HG02943 (cell line): ENCODE data around the gene RPS18.

Experiments used
- ATAC-seq: cut with Tn5 transposase; IDR thresholded peaks from one replicate; pipeline ENCODE4 v1.9.1; 2021; ENCODE audit warnings: mild to moderate bottlenecking, low read depth, moderate library complexity; ENCODE audit not compliant: unreplicated experiment

Gene RPS18

DNA sequence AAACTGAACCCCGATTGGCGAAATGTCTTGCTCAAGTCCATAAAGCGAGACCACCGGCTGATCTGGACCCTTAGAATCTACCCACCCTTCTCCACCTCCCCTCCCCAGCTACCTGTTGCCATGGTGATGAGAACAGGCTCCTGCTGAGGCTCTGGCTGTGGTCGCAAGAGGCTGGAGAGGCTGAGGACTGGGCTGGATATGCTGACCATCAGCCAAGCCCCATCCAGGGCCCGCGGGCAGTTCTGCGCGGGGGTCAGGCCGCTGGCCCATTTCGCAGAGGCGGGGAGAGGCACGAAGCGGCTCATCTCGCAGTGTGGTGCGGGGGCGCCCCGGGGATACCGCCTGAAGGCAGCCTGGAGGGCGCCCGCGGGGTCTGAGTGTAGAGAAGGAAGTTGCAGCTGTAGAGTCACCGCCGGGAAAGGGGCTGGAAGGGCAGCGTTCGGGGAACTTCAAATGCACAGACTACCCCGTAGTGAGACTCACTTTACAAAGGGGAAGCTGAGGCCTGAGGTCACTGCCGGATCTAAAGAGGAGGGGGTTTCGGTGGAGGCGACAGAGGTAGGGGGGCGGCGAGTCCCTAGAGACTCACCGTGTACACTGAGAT is 41.3 kb downstream of the RPS18 start:
- ATAC-seq: no peak

DNA sequence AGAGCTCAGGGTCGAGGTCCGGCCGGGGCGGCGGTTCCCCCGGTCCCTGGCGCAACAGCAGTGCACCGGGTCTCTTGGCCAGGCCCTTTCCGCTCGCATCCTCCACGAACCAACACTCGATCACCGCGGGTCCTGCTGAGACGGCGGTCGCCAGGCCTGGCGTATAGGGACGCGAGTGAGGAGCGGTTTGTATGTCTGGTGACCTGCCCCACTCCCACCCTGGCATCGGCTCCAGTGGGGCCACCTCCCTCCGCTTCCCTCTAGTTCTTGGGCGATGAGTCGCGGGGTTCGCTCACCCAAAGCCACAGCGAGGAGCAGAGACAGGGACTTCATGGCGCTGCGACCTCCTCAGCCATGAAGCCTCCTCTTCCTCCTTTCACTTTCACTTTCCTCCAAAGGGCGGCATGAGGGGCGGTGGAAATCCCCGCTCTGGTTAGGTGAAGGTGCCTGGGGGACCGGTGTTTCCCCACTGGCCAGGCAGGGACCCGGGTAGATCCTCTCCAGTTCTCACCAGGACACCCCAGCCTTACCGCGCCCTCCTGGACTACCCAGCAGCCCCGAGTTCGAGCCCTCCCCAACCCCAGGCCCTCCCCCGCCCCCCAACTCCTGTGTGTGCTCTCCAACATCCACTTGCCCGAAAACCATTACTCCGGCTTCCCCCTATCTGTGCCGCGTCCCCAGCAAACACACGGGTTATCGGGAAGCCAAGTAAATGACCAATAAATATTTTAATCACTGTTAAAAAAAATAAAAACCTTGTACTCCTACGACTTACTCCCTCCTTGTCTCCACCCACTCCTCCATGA is 42.0 kb downstream of the RPS18 start, which contains the start of gene TAPBP:
TAPBP (minus strand) TSS at position 370 of the 806 bp plus-strand sequence; CDS start at position 333, 37 bp downstream.
- ATAC-seq: no peak

DNA sequence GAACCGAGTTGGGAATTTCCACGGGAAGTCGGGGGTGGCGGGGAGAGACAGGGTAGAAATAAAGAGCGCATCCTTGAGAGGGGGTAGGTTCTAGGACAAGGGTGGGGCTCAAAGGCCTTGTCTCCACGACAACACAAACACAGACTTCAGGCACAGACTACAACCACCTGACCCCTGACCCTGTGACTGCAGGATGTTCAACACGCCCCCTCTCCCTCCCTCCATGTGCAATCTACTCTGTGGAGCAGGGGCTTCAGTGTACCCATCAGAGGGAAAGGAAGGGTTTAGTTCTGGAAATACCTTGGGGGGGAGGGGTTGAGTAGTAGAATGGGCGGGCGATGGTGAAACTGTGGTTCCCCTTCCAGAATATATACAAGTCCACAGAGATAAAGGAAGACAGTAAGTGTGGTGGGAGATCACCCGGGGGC is 42.7 kb downstream of the RPS18 start:
- ATAC-seq: no peak

DNA sequence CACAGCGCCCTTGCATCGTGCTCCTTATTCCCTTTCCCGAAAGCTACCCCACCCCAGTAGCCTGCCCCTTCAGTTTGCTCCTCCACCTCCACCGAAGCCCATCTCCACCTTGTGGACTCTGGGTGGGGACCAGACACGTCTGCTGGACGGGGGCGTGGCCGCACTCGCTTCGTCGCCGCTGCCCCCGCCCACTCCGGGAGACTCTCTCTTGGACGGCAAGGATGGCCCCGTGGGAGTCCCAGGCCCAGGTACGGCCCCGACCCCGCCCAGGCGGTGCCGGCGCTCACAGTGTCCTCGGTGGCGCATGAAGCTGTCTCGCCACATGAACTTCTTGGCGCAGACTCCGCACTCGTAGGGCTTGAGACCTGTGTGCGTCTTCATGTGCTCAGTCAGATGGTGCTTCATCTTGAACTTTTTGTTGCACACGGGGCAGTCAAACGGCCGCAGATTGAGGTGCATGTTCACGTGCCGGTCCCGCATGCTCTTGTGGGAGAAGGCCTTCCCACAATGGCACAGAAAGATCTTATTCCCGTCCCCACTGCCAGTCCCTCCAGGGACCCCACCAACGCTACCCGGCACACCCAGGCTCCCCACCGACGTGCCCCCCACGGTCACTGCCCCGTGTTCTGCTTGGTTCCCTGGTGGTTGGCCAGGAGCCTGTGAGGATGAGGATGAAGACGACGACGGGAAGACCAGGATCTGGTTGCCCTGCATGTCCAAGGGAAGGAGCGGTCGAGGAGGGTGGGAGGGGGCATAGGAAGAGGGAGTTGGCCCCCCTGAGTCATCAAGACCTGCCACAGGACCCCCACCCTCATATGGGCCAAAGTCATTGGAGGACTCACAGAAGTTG is 43.3 kb downstream of the RPS18 start:
- no peak for ATAC-seq

DNA sequence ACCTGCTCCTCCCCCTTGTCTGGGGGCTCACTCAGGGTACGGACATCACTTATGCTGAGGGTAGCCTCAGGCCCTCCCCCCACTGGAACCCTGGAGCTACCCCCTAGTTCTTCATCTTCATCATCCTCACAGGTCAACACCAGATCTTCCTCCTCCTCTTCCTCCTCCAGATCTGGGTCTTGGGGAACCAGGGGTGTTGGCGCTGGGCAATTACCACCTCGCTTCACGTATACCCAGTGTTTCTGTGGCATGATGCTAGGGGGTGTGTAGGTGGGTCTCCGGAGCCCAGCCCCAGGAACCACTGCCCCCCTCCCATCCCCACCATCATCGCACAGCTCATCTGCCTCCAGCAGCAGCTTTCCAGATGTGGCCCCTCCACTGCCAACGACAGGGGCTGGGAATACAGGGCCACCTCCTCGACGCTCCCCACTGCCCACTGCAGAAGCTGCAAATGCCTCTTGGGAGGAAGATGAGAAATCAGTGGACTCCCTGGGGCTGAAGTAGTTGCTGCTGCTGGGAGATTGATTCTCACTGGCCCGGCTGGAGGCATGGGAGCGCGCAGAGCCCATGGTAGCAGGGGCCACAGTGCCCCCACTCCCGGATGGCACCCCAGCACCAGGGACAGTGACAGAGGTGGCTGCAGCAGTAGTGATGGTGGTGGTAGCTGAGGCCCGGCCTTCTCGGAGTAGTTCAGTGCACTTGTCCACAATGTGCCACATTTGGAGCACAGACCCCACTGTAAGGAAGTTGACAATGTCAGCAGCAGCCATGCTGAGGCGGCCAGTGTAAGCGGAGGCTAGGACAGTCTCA is 44.1 kb downstream of the RPS18 start:
- no peak for ATAC-seq

DNA sequence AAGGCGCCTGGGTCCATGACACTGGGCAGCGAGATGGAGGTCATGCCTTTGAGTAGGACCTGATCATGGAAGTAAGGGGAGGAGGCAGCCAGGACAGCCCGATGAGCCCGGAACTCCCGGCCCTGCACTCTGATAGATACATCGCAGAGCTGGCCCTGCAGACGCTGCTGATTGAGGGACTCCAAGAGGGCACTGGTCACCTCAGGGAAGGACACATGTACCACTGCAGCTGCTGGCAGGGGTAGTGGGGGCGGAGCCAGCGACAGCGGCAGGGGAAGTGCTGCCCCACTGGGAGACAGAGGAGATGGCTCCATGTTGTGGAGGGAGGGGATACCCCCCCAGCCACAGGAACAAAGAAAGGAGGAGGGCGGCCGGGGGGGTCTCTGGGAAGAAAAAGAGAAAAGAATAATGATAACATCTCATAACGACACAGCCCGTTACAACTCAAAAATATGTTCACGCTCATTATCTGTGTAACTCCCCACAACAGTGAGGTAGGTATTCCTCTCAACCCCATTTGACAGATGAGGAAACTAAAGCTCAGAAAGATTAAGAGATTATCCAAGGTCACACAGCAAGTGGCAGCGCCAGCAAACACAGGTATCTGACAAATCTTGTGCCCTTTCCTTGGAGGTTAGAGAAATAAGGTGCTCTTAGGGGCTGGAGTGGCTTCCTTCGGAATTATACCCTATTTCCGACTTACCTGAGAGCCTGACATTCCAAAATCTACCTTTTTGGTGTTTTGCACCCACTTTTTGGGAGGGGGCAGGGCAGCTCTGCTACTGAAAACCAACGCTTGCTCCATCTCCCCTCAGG is 44.9 kb downstream of the RPS18 start:
- no peak for ATAC-seq

DNA sequence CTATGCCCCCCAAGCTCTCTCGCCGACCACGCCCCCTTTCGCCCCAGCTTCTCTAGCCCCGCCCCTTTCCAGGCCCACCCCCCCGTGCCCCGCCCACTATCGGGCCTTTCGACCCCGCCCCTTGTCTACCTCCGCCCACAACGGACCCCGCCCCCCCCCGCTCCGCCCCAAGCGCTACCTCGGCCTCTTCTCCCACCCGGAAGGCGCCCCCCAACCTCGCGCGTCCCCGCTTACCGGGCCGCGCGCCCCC is 45.5 kb downstream of the RPS18 start:
- no peak for ATAC-seq

DNA sequence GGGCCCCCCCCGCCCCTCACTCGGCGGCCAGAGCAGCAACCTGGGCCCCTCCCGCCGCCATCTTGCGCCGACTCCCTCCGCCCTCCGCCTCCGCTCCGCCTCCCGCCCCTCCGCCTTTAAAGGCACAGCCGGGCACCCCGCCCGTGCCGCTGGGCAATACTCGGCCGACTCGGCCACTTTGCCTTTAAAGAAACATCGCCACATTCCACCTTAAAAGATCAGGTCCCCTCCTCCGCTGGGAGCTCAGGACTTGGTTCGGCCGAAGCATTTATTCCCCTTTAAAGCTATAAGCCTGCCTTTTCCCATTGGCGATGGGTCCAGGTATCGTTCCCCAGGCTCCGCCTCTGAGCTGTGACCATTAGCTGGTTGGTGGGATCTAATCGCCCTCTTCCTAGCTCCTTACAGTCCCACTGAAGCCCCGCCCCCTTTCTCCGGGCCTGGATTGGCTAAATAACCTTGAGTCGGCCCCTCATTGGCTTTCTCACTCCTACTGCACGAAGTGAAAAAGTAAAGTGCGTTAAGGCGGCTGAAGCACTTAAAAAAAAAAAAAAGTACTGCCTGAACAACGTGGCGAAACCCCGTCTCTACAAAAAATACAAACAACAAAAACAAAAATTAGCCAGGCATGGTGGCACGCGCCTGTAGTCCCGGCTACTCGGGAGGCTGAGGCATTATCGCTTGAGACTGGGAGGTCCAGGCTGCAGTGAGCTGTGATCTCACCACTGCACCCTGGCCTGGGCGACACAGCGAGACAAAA is 46.0 kb downstream of the RPS18 start, which contains the start of gene ZBTB22:
ZBTB22 (minus strand) TSS at position 76 of the 757 bp plus-strand sequence. CDS start 828 bp downstream, outside the sequence.
- ATAC-seq: peak; percentile 45

DNA sequence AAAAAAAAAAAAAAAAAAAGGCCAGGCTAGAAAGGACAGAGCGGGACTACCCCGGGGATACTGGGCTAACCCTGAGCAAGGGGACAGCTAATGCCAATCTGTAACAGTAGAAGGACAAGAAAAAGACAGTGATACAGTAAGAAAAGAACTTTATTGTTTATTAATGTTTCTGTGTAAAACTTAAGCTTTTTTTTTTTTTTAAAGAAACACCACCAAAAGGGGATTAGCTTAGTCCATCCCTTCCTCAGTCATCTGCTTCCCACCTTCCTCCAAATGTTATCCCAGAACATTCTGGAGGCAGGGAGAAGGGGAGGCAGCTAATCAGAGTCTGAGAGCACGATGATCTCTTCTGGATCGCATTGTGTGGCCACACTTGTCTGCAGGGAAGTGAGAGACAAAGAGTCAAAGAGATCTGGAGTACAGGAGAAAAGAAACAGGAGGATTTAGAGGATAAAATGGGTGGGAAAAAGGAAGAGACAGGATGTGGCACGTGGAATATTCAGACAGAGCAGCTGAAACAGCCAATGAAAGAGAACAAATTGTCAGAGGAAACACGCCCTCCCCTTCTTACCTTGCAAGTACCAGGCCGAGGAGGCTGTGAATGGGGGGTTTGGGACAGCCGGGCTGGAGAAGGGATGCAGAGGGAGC is 46.7 kb downstream of the RPS18 start:
- no peak for ATAC-seq

DNA sequence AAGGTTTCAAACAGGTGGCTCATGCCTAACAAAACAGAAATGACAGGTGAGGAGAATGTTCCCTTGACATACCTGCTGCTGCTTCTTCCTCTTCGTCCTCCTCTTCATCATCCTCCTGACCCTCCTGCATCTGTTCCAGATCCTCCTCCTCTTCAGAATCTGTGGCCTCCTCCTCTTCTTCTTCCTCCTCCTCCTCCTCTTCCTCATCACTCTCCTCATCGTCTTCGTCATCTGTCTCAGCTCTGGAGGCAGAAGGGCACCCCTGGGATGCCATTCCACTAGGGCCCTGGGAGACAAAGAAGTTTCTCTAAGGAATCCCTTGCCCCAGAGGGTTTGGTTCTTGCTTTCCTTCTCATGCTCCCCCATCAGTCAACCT is 48.1 kb downstream of the RPS18 start:
- ATAC-seq: no peak

DNA sequence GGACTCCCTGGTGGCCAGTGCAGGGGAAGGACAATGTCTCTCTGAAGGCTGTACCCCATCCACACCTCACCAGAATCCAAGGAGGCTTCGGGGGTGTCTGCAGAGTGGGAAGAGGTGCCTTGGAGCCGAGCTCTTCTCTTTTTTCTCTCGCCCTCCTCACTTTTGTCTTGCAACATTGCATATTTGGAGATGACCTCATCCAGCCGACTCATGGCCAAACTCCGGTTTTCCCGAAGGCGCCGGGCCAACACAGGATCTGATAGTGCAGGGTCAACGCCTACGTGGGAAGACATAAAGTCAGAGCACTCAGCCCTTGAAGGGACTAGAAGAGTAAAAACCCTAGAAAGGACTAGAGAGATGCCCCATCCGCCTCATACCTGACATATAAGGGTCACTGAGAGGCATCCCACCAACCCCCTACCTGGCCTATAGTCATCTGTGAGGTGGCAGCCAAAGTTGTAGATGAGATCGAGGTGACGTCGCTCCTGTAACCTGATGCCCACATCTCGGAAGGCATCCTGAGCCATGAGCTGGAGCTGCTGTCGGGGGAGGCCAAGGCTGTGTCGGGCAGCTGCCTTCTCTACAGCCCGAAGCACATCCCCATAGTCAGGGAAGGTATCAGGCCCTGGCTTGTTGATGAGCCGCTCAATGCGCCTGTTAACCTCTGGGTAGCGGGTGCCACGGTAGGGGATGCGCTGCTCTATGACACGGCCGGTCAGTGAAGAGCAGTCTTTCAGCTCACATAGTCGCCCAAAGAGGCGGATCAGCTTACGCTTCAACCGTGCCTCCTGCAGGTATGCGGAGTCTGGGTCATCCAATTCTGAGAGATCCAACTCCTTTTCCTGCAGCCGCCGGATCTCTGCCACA is 48.7 kb downstream of the RPS18 start:
- no peak for ATAC-seq

DNA sequence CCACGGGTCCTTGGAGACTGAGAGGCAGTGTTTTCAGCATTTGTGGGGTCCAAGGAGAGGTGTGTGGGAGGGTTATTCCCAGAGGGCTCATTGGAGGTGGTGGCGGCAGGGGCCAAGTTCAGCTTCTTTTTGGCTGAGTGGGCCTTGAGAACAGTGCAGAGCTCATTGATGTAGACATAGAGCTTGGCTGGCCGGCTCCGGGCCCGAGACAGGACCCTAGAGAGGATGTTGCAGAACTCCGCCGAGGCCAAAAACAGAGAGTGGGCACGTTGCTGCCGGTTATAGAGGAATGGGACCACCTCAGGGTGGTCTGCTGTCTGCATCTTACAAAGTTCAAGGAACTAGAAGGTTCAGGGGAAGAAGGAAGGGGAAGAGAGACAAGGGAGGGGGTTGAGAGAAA is 49.4 kb downstream of the RPS18 start:
- no peak for ATAC-seq

DNA sequence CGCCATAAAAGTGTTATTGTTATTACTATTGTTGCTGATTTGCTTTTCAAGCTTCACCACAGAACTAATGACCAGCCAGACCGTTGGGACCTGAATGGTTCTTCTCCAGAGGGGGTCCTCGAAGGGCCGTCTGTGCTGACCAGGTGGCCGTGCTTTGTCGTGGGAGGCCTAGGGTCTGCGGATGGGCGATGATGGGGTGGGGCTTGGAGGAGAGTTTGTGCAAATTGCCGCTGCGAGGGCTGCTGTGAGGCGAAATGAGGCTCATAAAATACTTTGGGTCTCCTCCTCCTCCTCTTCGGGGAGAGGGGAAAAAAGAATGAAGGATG is 51.7 kb downstream of the RPS18 start:
- ATAC-seq: peak; percentile 4

DNA sequence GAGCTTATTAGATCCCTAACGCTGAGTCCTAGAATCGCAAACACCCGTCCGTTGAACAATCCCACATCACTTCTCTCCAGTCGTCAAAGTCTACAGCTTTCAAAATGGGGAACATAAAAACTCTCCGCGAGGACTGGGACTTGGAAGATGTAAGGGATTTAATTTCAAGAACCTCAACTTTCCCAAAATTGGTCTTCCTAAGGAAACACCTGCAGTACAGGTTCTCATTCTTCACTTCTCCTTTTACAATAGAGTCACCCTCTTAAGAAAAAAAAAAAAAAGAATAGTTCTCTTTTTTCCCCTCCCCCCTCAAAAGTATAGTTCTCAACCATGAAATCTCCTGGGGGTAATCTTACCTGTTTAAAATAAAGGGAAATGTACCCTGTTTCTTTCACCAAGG is 52.2 kb downstream of the RPS18 start:
- ATAC-seq: no peak
